HG03520 (cell line): ENCODE data around the gene KRT86.
"Not testable (repeated sequence)": the region's sequence is repeated elsewhere in the genome, so short reads cannot be mapped to it uniquely, and the experiment has no call there.

ENCODE experiments used
- ATAC-seq: cut with Tn5 transposase; IDR thresholded peaks from one replicate; pipeline ENCODE4 v1.9.1; 2021; ENCODE audit warnings: mild to moderate bottlenecking, moderate library complexity; ENCODE audit not compliant: unreplicated experiment

KRT86 gene

DNA sequence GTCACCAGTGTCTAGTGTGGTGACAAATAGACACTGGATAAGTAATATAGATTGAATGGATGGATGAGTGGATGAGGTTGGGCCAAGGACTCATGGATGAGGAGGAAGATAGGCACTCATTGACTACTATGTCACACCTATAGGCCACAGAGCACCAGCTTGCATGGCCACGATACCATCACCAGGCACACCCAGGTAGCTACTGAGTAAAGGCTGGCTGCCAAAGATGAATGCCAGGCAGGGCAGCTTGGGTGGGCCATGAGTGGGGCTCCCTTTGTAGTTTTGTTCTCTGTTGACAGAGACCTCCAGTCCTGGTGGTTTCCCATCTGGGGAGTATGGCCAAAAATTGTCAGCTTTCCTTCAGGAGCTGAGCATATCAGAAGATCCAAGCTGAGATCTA lies 57.9 kb downstream of the KRT86 start:
- ATAC-seq = no peak

DNA sequence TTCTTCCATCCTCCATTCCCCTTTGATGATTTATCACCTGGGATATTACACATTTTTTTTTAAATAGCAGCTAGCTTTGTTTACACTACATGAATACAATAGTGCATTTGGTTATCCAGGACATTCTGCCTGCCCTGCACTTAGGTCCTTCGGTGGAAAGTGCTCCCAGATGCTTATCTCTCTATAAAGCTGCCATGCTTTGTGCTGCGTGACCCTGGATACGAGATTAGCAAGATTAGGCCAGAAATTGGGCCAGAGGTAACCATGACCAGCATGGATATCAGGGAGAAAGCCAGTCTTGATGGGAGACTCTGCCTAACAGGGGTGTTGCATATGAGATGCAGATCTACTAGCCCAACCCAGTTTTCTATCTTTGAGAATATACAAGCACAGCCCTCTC lies 58.9 kb downstream of the KRT86 start:
- no peak for ATAC-seq

DNA sequence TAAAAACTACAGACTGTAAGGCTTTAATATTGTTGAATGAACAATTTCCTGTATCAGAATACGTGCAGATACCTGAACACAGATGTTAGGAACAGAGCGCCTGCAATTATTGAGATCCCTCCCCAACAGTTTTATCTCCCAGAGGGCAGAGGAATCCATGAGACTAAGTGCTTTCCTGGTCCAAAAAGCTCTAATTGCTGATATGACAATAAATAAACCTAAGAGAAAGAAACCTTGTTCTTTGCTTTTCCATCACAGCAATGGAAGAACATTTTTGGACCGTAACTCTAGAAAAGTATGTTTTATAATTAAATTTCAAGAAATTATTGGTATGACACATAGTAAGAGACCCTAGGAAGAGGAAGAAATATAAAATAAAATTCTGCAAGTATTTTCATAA lies 59.7 kb downstream of the KRT86 start:
- ATAC-seq = no peak

DNA sequence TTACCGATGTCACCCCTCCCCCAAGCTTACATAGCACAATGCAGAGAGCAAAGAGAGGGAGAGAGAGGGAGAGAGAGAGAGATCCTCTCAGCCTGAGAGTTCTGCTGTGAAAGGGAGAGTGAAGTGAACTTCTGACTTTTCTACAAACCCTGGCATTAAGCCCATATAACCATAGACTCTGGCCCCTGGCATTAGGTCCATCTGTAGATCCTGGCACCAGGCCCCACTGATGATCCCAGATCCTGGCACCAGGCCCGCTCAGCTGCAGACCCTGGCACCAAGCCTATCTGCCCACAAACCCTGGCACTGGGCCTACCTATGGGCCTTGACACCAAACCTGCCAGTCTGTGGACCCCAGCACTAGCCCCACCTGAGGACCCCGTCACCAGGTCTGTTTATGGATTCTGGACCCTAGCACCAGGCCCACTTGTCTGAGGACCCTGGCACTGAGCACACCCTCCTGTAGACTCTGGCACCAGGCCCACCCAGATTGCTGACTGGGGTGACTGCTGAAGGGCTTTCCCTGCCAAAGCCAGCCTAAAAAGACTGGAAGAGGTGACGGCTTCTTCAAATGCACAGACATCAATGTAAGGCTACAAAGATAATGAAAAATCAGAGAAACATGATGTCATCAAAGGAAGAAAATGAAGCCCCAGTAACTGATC lies 61.3 kb downstream of the KRT86 start:
- ATAC-seq = no peak

DNA sequence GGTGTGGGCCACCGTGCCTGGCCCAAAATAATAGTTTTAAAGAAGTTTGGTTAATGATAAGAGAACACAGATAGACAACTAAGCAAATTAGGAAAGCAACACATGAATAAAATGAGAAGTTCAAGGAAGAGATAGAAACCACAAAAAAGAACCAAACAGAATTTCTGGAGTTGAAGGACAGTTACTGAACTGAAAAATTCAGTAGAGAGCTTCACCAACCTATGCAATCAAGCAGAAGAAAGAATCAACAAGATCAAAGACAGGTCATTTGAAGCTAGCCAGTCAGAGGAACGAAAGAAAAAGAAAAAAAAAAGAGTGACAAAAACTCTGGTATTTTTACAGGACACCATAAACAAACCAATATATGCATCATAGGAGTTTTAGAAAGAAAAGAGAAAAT lies 62.2 kb downstream of the KRT86 start:
- ATAC-seq = no peak

DNA sequence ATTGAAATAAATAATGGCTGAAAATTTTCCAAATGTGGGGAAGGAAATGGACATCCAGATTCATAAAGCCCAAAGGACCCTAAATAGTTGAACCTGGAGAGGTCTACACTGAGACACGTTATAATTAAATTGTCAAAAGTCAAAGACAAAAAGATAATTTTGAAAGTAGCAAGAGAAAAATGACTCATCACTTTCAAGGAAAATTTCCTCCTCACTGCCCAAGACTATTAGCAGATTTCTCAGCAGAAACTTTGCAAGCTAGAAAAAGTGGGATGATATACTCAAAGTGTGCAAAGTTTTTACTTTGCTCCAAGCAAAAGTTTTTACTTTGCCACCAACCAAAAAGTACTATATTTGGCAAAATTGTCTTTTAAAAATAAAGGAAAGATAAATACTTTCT lies 62.6 kb downstream of the KRT86 start:
- ATAC-seq = no peak

DNA sequence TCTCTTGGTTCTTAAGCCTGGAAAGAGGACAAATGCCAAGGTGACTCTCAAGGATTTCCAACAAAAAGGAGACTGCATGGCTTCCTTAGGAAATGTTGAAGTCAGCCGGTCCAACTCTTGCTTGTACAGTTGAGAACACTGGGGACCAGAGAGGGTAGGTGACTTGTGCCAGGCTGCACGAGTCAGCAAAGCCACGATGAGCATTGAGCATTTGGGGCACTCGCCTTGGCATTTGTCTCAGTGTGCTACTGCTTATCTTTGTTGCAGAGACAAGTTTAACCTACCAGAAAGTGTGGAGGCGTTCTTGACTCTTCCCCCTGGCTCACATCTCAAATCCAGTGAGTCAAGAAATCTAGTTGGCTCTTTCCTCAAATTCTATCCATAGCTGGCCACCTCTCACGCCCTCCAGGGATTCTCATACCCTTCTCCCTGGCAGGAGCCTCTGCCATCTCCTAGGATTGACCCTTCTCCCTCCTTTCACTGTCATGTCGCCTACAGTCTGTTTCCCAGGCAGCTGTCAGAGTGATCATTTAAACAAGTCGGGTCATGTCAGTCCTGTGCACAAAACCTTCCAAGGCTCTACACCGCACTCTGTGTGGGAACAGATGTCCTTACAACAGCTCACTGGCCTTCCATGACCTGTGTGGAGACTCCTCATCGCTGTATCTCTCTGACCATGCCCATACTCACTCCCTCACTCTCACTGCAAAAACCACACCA lies 64.0 kb downstream of the KRT86 start:
- no peak for ATAC-seq

DNA sequence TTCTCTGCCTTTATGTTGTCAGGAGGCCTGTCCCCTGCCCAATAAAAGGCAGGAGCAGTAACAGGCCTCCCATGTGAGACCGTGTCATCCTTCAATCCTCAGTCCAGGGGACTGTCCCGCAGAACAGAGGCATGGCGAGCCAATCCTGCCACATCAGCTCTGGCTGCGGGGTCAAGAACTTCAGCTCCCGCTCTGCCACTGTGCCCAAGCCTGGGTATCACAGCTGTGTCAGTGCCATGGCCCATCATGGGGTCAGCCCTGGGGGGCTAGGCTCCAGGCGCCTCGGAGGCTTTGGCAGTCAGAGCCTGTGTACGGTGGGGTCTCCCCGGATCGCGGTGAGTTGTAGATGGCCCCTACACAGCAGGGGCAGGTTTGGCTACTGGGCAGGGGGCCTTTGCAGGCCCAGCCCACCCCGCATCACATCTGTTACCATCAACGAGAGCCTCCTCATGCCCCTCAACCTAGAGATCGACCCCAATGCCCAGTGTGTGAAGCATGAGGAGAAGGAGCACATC lies 66.7 kb downstream of the KRT86 start:
- no peak for ATAC-seq

DNA sequence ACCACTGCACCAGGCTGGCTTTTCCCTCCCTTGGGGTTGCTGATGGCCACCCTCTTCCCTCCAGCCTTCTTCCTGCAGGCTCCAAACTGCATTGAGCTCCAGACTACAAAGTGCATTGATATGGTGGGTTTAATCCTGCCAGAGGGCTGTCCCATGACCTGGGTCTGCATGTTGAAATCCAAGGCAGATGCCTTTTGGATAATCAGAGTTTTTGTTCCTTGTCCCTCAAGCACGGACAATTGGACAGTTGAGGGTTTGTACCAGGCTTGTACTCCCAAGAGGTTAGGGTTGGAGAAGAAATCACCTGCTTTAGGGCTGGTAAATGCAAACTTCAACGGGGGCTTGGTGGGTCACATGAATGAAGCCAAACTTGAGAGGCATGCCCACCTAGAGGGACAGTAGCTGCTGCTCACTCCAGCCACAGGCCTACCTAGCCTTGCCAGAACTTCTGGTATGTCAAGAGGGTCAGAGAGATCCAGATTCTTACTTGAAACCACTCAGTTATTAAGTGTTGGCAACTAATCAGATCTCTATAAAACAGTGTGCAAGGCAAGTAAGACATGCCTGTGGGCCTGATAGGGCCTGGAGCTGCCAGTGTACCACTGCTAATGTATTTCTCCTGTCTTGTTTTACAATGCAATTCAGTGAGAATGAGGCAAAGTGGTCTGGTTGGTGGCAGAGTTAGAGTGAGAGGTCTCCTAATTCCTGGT lies 68.5 kb downstream of the KRT86 start:
- no peak for ATAC-seq

DNA sequence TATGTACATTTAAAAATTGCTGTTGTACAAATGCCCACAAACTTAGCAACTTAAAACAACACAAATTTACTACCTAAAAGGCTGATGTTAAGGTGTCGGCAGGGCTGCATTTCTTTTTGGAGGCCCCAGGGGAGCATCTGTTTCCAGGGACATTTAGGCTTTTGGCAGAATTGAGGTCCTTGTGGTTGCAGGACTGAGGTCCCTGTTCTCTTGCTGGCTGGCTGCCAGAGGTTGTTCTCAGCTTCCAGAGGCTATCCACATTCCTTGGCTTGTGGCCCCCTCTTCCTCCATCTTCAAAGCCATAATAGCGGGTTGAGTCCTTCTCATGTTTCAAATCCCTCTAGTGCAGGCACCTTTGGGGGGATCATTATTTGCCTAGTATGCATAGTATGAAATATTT lies 69.1 kb downstream of the KRT86 start:
- no peak for ATAC-seq

DNA sequence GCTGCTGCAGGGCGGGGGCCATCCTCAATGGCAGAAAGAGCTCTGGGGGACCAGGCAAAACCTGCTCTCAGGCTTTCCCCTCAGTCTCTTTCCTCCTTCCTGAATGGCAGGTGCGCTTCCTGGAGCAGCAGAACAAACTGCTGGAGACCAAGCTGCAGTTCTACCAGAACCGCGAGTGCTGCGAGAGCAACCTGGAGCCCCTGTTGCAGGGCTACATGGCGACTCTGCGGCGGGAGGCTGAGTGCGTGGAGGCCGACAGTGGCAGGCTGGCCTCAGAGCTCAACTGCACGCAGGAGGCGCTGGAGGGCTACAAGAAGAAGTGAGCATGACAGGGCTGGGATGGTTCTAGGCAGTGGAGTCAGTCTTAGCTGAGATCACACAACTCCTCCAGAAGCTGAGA lies 69.7 kb downstream of the KRT86 start:
- ATAC-seq = no peak

DNA sequence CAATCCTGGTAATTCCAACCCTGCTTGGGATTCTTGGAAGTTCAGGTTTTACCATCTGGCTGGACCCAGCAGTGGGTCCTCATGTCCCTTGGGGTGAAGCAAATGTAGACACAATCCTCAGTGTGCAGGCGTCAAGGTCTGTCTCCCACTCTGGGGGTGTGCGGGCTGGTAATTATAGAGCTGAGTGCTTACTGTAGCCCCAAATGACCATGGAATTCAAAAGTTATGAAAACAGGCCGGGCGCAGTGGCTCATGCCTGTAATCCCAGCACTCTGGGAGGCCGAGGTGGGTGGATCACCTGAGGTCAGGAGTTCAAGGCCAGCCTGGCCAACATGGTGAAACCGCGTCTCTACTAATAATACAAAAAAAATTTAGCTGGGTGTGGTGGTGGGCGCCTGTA lies 70.6 kb downstream of the KRT86 start:
- ATAC-seq = not testable (repeated sequence)

DNA sequence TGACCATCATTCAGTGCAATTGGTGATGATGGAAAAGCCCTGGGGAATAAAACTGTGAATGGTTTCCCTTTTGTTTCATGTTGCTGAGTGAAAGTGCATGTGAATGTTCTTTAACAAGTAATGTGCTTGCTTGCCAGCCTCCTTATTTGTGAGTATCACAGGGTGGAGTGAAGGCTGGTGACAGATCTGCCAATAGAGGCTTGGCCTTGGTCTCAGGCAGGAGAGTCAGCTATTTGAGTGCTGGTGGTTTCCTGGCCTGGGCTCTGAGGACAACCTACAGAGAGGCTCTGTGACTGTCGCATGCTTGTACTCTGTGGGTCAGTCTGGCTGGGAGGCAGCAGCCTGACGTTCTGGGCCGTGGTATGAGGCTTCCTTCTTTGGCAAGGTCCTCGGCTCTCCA lies 72.1 kb downstream of the KRT86 start:
- no peak for ATAC-seq

DNA sequence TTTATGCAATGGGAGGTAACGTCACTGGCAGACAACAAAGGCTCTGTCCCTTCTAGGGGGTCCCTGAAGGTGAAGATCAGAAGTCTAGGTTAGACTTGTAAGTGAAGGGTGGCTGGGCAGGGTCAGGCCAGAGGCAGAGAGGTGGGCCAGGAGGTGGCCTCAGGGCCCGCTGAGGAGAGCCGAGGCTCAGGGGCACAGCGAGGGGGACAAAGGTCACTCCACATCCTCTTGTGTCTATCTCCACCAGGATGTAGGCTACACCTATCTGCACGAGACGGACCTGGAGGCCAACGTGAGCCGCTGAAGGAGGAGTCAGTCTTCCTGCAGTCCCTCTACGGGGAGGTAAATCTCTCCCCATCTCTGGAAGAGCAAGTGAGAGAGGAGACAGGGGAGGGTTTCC lies 72.6 kb downstream of the KRT86 start:
- no peak for ATAC-seq

DNA sequence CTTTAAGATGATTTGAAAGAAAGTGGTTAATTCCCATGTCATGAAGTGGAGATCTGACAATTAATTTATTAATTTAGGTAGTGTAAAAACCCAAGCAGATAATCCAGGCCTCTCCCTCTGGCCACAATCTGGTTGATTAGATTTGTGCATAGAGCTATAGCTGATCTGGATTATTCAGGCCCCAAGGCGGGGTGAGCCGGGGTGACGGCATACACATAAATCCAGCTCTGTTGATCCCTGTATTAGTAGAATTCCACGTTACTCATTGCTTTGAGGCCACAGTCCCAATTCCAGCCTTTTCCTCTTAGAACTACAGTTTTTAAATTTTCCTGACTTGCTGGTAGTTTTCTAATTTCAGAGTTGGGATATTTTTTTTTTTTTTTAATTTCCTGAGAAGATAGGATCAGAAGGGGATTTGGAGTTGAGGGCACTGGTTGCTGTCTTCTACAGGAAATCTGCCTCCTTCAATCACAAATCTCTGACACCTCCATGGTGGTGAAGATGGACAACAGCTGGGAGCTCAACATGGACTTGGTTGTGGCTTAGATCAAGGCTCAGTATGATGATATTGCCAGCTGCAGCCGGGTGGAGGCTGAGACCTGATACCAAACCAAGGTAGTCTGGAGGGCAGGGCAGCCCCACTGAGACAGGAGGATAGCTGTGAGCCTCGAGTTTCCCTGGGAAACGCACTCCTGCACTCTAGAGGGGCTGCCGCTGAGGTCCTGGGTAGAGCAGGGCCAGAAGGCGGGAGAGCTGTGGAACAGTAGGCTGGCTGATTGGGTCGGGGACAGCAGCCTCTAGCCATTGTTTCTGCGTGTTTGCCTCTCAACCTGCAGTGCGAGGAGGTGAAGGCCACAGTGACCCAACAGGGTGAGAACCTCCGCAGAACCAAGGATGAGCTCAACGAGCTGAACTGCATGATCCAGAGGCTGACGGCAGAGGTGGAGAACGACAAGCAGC lies 73.4 kb downstream of the KRT86 start:
- no peak for ATAC-seq

DNA sequence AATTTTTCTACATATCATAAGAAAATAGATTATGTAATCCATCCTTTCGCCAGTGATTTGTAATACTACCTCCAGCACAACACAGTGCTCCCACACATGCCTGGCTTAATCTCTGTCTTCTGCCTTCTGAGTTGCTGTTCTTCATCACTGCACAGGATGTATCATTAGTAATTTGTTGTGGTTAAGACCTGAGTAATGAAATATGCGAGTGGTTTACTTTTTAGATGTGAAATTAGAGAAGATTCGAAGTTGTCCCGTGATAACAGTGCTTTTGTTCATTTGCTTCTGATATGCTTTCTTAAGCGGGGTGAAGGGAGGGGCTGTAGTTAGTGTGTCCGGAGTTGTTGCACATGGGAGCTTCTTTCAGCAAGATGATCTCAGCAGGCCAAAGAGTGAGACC lies 74.8 kb downstream of the KRT86 start:
- ATAC-seq = no peak

DNA sequence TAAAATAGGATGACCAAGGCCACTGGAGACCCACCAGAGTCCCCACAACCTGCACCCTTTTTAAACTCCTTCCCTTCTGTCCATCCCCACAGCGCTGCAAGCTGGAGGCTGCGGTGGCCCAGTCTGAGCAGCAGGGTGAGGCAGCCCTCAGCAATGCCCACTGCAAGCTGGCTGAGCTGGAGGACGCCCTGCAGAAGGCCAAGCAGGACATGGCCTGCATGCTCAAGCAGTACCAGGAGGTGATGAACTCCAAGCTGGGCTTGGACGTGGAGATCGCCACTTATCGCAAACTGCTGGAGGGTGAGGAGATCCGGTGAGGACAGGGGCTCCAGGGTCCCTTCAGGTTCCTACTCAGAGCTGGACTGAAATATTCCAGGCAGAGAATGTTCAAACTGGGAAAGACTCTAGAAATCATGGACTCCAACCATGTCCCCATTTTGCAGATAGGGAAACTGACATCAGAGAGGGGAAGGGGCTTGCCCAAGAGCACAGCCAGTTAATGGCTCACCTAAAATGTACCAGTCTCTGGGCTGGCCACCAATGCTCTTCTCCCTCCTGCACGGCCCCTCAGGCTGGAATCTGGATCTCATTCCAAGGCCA lies 75.7 kb downstream of the KRT86 start:
- ATAC-seq = no peak

DNA sequence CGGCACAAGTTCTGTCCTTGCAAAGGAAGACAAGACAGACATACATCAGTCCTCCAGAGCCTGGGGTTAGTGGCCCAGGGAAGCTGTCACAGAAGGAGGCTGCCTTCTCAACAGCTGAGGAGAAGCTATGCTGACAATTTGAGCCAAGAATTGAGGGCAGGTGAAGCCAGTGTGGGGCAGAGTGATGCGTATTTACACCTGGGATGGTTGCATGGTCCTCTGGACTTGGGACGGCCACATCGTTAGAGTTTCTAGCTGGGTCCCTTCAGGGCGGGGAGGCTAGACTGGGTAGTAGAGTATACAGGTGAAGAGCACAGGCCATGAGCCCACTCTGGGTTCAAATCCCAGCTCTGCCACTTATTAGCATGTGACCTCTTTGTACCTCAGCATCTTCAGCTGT lies 76.3 kb downstream of the KRT86 start:
- ATAC-seq = no peak

DNA sequence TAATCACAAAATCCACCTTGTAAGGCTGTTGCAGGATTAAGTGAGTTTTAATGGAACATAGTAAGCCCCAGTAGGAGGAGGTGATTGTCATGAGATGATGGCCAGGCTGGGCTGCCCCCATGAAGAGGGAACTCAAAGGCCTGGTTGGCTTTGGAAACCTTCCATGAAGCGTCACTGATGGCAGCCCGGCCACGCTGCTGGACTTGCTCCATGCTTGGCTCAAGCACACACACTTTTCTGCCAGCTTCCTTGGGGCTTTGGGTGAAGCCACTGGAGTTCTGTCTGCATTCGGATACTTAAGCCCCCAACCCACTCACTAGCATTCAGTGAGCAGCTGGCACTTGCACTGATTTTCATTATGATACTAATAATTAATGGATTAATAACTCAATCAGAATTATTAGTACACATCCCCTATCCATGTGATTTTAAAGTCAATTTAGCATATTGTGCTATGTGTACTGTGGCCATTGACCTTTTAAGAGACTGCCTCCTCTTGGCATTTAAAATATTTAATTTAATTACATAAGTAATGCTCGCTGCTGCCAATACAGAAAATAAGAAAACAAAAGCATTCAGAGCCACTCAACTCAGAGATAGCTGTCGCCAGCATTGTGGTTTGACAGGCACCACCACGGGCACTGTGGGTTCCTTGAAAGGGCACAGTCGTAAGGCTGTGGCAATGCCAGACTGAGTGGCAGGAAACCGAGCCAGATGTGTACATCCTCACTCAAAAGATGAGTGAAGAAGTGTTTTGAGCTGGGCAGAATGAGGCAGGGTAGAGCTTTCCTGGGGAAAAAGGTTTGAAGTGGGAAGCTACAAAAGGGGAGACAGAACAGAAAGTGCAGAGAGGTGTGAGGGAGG lies 77.0 kb downstream of the KRT86 start:
- no peak for ATAC-seq

DNA sequence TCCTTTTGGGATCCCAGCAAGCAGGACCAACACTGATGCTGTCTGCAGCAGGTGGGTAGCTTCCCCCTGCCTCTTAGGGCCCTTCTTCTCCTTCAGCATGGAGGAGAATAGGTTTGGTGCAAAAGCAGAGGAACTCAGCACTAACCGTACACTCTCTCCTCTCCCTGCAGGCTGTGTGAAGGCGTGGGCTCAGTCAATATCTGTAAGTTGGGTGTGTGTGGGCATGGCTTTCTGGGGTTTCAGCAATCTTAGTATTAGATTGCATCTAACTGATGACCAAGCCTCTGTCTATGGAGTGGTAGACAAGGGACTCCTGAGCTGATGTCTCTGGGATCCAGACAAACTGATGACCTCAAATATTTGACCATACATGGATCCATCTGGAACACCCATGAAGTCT lies 78.5 kb downstream of the KRT86 start:
- ATAC-seq = no peak
